KOPT-K1 (cell line): ENCODE data around the gene FBXO15.

Experiments
- H3K27ac ChIP-seq: fragments of 200-600 bp; sonication (generic); 2 replicates; pipeline ENCODE4 v1.5.1; 2016; ENCODE audit warnings: antibody characterized with exemption, mild to moderate bottlenecking, low read depth, low read length; ENCODE audit not compliant: poor library complexity, severe bottlenecking
- H3K36me3 ChIP-seq: fragments of 200-600 bp; sonication (generic); 2 replicates; pipeline ENCODE4 v1.5.1; 2017; ENCODE audit warnings: antibody characterized with exemption, mild to moderate bottlenecking, low read length, moderate library complexity; ENCODE audit not compliant: insufficient read depth
- H3K9me3 ChIP-seq: fragments of 200-600 bp; sonication (generic); 2 replicates; pipeline ENCODE4 v1.5.1; 2017; ENCODE audit warnings: antibody characterized with exemption, low read length, mild to moderate bottlenecking; ENCODE audit not compliant: insufficient read depth, poor library complexity, severe bottlenecking

FBXO15 gene

GRCh38 chr18:74065366-74065765 is 82.3 kb downstream of the FBXO15 start:
- Histone ChIP-seq H3K27ac (no peak overlapping the region), H3K36me3 (no peaks in the 10 kb centered on the region), H3K9me3 (no peaks in the 10 kb centered on the region)

- no peaks in the 10 kb centered on the region for H3K36me3 ChIP-seq
- no peaks in the 10 kb centered on the region for H3K9me3 ChIP-seq
- H3K27ac ChIP-seq, result no peak overlapping the region
Observed at GRCh38 chr18:74064510-74064909, 83.1 kb downstream of the FBXO15 start.

GRCh38 chr18:74063557-74063956 is 84.1 kb downstream of the FBXO15 start:
- no peak overlapping the region for H3K27ac ChIP-seq
- no peaks in the 10 kb centered on the region for H3K36me3 ChIP-seq
- H3K9me3 ChIP-seq, result no peaks in the 10 kb centered on the region

- Histone ChIP-seq H3K27ac (no peak overlapping the region), H3K9me3 (no peaks in the 10 kb centered on the region), H3K36me3 (no peaks in the 10 kb centered on the region)
Observed at GRCh38 chr18:74063023-74063422, 84.6 kb downstream of the FBXO15 start.

- no peaks in the 10 kb centered on the region for H3K9me3 ChIP-seq
- H3K36me3 ChIP-seq, result no peaks in the 10 kb centered on the region
- H3K27ac ChIP-seq, result no peak overlapping the region
Observed at GRCh38 chr18:74062037-74062436, 85.6 kb downstream of the FBXO15 start.

GRCh38 chr18:74060579-74060978 is 87.1 kb downstream of the FBXO15 start:
- Histone ChIP-seq H3K27ac (no peak overlapping the region), H3K9me3 (no peaks in the 10 kb centered on the region)

GRCh38 chr18:74050807-74051206 is 96.8 kb downstream of the FBXO15 start:
- Histone ChIP-seq H3K9me3 (no peaks in the 10 kb centered on the region), H3K36me3 (no peaks in the 10 kb centered on the region)

More at GRCh38 chr18:74060579-74060978, 87.1 kb downstream of the FBXO15 start:
- no peaks in the 10 kb centered on the region for H3K36me3 ChIP-seq

GRCh38 chr18:74040459-74041332 is 106.9 kb downstream of the FBXO15 start:
- no peaks in the 10 kb centered on the region for H3K36me3 ChIP-seq
- no peaks in the 10 kb centered on the region for H3K9me3 ChIP-seq
- no peak overlapping the region for H3K27ac ChIP-seq

More at GRCh38 chr18:74050807-74051206, 96.8 kb downstream of the FBXO15 start:
- H3K27ac ChIP-seq, result no peak overlapping the region

- no peaks in the 10 kb centered on the region for H3K9me3 ChIP-seq
- no peaks in the 10 kb centered on the region for H3K36me3 ChIP-seq
- no peak overlapping the region for H3K27ac ChIP-seq
Observed at GRCh38 chr18:74040008-74040407, 107.6 kb downstream of the FBXO15 start.

GRCh38 chr18:74029161-74029560 is 118.5 kb downstream of the FBXO15 start:
- Histone ChIP-seq H3K9me3 (no peaks in the 10 kb centered on the region), H3K27ac (no peak overlapping the region), H3K36me3 (no peaks in the 10 kb centered on the region)
